ENCODE measurements around the gene MEGF6.
"Not testable (repeated sequence)": the region's sequence is repeated elsewhere in the genome, so short reads cannot be mapped to it uniquely, and the experiment has no call there.

The MEGF6 gene

DNA sequence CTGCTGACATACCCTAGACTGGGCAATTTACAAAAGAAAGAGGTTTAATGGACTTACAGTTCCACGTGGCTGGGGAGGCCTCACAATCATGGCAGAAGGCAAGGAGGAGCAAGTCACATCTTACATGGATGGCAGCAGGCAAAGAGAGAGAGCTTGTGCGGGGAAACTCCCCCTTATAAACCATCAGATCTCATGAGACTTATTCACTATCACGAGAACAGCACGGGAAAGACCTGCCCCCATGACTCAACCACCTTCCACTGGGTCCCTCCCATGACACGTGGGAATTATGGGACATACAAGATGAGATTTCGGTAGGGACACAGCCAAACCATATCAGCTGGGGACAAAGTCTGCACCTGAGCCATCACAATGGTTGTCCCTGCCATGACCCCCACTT is 35.8 kb downstream of the MEGF6 start:
- not testable (repeated sequence) for DNase-seq (ENCODE audit: low read depth)

DNA sequence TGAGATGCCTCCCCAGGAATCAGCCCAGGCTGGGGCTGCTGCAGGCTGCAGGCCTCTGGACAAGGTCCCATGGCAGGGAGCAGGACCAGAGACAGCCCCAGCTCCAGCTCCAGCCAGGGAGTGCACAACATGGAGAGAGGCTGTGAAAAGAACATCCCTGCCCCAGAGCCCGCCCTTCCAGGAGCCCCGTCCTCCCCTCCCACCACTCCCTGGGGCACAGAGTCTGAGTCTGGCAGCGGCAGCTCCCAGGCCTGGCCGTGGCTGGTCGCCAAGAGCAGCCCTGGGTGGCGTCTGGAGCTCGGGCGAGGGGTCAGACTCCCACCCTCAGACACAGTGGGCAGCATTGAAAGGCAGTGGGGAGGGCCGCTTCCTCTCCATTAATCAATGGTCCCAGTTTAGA is 37.8 kb downstream of the MEGF6 start:
- no peak for DNase-seq (ENCODE audit: low read depth)

DNA sequence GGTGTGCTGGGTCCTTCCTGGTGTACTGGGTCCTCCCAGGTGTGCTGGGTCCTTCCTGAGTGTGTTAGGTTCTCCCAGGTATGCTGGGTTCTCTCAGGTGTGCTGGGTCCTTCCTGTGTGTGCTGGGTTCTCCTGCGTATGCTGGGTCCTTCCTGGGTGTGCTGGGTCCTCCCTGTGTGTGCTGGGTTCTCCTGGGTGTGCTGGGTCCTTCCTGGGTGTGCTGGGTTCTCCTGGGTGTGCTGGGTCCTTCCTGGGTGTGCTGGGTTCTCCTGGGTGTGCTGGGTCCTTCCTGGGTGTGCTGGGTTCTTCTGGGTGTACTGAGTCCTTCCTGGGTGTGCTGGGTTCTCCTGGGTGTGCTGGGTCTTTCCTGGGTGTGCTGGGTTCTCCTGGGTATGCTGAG is 38.7 kb downstream of the MEGF6 start:
- DNase-seq (ENCODE audit: low read depth), result not testable (repeated sequence)

DNA sequence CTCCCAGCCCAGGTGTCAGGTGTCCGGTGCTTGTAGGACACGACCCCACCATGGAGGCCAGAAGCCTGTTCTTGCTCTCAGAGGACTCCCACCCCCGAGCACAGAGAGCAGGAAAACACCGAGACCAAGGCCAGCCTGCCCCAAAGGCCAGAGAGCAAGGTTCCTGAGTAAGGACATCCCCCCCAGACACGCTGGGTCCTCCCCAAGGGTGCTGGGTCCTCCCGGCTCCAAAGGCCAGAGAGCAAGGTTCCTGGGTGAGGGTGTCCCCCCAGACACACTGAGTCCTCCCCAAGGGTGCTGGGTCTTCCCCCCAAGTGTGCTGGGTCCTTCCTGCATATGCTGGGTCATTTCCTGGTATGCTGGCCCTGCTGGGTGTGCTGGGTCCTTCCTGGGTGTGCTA is 40.0 kb downstream of the MEGF6 start:
- DNase-seq (ENCODE audit: low read depth), result no peak

DNA sequence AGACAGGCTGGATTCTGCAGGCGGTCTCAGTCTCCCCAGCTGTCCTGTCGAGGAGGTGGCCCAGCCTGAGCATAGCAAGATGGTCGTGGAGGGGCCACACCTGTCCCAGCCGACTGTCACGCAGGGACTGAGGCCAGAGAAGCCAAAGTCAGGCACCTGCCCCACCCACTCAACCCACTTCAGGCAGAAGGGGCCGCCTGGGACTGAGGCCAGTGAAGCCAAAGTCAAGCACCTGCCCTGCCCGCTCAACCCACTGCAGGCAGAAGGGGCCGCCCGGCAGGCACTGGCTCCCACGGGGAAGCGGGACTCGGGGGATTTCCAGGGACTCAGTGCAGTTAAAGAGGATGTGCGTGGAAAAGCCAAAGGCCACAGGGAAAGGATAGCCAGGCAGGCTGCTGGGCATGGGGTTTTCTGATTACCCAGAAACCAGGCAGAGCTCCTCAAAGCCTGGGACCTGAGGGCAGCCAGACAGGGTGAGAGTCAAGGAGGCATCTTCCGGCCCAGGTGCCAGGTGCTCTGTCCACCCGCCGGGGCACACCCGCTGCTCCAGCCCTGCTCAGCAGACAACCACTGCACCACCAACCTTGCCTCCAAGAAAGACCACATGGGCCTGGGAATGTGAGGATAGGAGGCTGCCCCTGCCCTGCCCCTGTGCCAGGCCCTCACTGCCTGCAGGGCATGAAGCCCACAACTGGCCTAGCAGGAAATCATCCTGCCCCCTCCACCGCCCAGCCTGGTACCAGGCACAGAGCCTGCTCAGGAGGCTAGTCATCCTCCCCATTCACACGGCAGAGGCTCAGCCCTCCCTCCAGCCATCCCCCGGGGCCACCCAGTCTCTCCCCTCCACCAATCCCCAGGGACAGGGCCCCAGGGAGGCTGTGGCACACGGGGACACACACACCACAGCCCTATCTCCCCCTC is 41.0 kb downstream of the MEGF6 start:
- DNase-seq (ENCODE audit: low read depth), result no peak

DNA sequence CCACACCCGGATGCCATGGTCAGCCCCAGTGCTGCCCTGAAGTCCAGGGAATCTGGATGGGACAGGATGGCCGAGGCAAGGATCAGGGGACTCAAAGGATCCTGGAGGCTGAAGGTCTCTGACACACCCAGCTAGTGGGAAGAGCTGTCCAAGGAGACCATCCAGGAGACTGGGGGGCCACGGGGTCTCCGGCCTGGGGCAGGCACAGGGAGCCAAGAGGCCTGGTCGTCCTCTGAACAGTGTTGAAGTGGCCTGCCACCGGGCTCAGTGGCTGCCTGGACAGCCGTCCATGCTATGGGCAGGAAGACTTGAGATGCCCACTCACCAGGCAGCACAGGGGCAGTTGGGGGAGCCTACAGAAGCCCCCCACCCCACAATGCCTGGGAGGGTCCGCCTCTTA is 41.9 kb downstream of the MEGF6 start:
- DNase-seq (ENCODE audit: low read depth), result no peak

DNA sequence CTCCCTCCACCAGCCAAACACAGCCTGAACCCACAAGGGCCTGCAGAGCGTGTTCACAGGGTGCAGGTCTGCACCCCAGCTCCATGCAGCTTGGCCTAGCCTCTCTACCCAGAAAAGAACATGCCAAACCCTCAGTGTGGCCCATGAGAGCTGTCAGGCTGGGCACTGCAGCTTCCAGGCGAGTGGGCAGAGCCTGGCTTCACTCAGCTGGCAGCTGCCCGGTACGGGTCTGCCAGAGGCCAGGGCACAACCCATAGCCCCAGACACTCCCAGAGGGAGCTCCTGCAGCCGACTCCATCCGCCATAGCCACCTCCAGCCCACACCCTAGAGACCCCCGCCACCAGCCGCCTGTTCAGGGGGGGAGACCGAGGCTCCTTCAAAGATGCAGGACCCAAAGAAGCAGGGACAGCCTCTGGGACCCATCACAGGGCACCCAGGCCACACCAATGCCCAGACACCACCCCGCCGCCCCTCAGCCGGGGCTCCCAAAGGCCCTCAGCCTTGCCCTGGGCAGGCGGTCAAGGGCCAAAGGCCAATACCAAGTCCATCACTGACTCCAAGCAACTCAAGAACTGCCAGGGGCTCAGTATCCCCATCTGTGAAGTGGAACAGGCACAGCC is 42.4 kb downstream of the MEGF6 start:
- DNase-seq (ENCODE audit: low read depth), result no peak

DNA sequence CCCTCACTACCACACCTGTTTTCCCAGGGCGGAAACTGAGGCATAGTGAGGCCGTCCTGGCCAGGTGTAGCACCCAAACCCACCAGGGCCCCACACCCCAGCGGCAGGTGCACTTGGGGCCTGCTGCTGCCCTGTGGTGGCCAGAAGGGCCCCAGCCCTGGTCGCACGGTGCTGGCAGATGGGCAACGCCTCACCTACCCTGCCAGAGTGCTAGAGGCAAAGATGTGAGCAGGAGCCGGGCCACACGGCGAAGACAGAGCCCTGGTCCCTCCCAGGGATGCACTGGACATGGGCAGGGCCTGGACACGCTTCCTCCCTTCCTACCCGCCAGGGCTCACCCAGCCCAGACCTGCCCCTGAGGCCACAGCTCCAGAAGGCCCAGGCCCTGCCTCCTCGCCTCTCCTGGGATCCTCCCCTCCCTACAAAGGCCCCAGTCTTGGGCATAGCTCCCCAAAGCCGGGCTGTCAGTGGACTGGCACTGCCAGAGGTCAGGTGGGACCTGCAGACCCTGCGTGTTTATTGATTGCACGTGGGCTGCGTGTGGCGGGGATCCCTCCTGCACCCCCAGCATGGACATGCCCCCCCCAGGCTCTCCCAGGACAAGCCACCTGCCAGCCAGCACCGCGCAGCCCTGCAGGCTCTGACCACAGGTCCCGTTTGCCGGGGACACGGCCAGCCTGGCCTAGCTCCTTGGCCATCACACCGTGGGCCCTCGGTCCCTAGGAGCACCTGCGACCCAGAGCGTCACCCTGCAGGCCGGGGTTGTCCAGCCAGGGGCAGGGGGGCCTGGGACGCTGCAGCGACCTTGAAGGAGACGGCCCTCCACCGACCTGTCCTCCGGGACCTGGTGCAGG is 44.1 kb downstream of the MEGF6 start:
- no peak for DNase-seq (ENCODE audit: low read depth)

DNA sequence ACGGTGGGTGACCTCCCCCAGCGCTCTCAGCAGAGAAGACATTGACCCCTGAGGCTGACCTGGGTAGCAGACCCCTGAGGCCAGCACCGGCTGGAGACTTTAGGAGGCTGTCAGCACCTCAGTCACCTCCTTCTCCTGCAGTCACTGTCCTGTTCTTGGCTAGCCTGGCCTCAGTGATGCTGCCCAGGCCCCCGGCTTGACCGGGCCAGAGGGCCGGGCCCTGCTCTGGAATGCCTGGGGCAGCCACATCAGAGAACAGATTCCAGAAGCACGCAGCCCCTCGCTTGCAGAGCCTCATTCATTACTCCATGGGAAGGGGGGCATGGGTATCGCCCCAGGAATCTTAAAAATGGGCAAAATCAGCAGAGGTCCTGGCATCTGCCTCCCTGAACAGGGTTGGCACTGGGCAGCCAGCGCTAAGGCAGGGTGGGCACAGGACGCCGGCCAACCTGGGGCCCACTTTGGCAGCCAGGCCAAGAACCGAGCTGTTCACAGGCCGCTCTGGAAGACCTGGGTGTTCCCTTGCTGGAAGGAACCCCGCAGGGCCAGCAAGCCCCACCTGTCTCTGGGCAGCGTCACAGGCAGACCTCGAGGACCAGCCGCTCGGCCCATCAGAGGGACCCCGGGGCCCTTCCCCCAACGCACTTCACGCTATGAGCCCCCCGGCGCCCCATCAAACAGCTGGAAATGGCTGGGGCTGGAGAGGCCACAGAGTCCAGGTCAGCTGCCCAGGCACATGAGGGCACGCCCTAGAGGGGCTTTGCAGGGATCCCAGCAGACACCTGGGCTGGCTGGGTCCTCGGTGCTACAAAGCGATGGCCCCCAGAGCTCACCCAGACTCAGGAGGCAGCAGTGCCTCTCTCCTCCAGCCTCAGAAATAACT is 45.1 kb downstream of the MEGF6 start:
- DNase-seq (ENCODE audit: low read depth), result no peak

DNA sequence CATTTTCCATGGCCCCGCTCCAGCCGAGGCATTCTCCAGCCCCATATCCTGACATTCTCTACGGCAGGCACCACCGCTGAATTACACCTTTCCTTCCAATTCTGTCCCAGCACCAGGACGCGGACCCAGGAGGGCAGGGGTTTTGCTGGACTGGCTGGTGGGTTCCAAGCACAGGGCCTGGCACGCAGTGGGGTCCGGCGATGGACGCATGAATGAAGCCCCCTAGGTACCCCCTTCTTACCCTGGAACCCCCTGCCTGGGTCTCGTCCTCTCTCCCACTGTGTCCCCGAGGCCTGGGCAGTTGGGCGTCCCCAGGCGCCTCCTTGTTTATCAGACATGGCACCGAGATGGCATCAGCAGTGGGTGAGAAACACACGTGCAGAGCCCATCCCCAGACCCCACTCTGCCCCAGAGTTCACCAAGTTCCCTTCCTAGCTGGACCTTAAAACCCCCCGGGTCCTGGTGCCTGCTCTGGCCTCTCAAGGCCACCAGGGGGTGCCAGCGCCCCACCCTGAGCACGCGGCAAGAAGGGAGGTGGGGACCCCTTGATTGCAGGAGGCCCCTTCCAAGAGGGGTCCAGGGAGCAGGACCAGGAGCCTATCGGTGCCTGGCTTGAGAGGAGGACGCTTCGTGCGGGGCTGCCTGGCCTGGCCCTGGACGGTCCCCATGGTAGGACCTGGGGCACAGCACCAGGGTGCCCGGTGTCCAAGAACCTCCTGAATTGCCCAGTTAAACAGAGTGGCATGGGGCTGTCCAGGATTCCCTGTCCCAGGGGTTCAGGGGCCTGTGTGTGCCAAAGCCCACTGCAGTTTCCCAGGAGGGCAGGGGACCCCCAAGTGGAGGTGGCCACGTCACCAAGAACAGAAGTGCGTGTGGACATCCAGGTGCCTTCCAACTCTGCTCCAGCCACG is 46.1 kb downstream of the MEGF6 start:
- DNase-seq (ENCODE audit: low read depth), result peak; percentile 35

DNA sequence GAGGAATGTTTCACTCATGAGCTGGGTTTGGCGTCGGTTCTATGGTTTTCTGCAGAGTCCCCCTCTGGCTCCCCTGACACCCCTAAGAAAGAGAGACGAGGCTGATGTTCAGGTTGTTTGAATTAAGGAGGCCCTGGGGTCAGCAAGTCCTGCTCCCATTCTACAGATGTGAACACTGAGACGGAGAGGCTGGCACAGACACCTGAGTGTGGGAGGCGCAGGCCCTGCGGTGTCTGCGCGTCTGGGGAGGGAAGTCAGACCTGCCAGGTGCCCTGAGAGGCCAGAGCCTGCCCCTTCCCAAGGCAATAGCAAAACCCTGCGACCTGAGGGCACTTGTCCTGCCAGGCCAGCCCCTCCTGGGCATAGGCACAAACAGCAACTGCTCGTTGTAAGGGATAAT is 47.7 kb downstream of the MEGF6 start:
- no peak for DNase-seq (ENCODE audit: low read depth)

DNA sequence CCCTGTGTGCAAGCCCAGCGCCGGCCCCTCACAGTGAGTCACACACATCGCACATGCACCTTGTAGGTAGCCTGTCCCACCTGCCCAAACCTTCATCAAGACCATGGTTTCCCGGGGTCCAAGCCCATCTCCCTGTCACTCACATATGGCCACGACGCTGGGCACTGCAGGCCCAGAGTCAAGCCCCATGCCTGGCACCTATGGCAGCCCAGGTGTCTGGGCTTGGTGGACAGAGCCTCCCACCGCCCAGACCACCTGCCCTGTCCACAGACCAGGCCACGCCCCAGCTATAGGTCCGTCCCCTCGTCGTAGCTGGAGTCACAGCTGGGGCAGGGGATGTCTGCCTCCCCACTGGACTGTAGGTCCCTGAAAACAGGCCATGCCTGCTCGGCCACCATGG is 48.2 kb downstream of the MEGF6 start:
- DNase-seq (ENCODE audit: low read depth), result no peak

DNA sequence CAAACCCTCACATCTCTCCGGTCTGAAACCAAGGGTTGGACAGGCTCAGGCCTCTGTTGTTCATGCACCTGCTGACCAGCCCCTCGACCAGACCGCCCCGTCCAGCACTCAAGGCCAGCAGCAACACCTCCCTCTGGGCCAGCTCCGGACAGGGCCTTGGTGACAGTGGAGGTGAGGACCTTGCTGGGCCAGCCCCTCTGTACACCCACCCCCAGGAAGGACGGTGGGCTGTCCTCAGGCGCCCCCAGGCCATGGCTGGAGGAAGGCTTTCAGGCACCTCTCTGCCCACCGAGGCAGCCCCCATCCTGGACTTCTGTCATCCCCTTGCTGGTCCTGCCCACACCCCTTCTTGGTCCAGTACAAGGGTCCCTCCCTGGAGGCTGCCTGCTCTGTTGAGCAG is 48.6 kb downstream of the MEGF6 start:
- DNase-seq (ENCODE audit: low read depth), result no peak

DNA sequence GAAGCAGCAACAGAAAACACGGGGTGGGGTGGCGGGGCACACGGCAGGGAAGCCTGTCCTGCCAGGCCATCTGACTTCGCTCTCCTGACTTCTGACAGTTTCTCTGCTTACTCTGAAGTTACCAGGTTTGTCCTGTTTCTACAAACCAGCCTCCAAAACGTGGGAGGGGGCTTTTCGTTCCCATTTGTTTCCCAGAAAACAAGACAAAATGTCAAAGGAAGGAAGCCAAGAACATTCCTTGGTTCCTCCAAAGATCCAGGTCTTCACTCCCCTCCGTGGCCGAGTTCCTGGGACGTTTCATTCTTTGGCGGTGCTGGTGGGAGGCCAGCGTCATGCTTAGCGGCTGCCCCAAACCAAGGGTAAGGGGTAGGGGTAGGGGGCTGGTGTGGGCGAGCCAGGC is 49.6 kb downstream of the MEGF6 start:
- DNase-seq (ENCODE audit: low read depth), result no peak

DNA sequence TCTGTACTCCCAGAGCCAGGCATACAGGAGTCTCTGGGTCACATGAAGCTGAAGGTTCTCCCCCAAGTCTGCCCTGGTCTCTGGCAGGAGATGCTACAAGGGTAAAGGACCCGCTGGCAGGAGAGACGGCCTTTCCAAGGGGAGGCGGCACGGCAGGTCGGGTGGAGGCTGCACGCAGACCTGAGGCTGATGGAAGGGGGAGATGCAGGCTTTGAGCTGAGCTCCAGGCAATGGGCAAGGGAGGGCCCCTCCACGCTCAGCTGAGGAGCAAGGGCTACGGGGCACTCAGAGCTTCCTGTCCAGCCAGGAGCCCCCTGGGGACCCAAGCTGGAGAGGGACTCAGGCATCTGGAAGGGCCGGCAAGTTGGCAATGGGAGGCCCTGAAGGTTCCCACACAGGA is 50.3 kb downstream of the MEGF6 start:
- DNase-seq (ENCODE audit: low read depth), result no peak

DNA sequence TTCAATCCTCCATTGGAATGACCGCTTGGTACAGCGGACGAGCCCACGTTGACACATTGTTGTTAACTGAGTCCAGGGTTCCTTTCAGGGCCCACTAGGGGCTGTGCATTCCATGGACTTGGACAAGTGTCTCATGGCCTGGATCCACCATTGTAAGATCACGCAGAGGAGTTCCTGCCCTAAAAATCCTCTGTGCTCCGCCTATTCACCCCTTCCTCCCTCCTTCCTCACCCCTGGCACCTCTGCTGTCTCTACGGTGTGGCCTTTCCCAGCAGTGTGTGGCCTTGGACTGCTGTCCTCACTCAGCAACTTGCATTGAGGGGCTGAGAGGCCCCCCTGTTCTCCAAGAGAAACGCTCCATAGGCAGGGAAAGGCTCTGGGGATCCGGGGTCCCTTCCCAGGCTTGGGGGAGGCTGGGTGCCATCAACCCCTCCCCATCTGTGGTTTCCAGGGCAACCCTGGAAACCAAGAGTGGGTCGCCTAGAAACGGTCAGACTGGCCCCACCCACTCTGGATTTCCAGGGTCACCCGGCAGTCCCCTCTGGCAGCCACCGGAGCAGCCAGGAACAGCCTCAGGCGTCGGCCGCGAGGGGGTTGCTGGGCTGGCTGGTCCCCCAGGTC is 50.9 kb downstream of the MEGF6 start:
- no peak for DNase-seq (ENCODE audit: low read depth)

DNA sequence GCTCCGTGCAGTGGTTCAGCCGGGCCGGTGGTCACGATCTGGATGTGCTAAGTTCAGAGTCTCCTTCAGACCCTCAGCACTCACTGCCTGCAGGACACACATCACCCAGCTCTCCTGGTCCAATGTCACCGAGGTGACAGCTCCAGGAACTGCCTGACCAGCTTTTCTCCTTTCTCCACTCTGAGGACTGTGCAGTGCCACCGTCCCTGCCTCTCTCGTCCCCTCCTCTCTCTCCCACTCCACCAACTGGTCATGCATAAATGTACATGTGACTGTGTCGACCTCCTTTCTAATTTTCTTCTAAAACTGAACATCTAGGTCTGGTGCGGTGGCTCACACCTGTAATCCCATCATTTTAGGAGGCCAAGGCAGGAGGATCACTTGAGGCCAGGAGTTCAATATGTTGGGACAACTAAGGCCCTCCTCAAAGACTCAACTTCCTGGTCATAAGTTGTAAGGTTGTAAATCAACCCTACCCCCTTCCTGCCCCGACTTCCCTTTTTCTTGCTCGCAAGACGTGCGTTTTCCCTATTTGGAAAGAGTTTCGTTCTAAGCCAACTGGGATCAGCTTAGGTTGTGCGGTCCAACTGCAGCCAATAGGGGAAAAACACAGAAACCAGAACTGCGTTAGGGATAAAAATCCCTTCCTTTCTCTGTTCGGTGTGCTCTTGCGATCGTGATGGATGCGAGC is 53.1 kb downstream of the MEGF6 start:
- no peak for DNase-seq (ENCODE audit: low read depth)

DNA sequence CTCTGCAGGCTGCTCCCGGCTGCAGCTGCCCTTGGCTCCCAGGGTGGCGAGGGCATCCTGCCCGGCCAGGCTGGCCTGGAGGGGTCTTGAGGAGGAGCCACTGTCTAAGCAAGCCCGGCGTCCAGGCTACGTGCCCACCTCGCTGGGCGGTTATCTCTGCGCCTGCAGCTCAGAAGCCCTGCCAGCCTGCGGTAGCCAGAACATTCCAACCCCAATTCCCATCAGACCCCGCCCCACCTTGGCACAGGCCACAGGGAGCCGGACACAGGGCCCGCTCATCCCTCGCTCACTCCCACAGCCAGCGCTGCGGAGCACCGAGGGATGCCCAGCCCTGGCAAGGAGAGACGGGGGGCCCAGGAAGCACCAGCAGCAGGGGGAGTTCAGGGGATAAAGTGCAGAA is 53.9 kb downstream of the MEGF6 start:
- DNase-seq (ENCODE audit: low read depth), result no peak

DNA sequence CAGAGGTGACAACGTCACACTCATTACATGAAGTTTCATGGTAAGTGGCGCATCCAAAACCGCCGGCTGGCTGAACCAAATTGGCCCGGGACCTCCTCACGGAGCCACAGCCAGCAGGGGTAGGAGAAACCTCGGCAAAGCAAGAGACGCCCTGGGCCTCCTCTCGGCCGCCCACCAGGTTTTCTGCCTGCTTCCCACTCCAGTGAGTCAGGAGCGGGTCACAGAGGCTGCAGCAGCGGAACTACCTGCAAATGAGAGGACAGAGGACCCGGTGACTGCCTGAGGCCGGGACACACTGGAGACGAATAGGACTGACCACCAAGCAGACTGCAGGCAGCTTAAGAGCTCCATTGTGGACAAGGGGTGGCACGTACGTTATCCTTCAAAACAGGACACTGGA is 55.0 kb downstream of the MEGF6 start:
- DNase-seq (ENCODE audit: low read depth), result no peak

Data from ELR (cell line).